Ovary (tissue), 9 donors: ENCODE results near the gene ROBO1. TPM values are rescaled to one million over a fixed set of nuclear protein-coding genes. Genes with fewer than 3 reads are reported as not detected.

Experiments used
- DNase-seq, 5 donors: peaks; one replicate each; pipeline ENCODE4 v3.0.0-alpha.2; 2019 to 2020
- H3K27ac ChIP-seq, 2 donors: fragments of 200-600 bp; one replicate each; pipeline versions ENCODE4 v1.5.1 to v1.8.0; 2019 to 2022
- H3K27me3 ChIP-seq: fragments of 200-600 bp; one replicate; pipeline ENCODE4 v1.8.0; 2022
- H3K36me3 ChIP-seq: fragments of 200-600 bp; sonication (generic); one replicate; pipeline ENCODE4 v1.5.1; 2019
- H3K4me1 ChIP-seq: one replicate; pipeline ENCODE4 v1.8.1; 2013; ENCODE audit warnings: mild to moderate bottlenecking, moderate library complexity; ENCODE audit not compliant: insufficient read depth
- H3K4me3 ChIP-seq: fragments of 200-600 bp; sonication (generic); one replicate; pipeline ENCODE4 v1.5.1; 2017
- H3K9me3 ChIP-seq, 2 donors: fragments of 200-600 bp in 1 of 2; sonication (generic) in 1 of 2; one replicate each; pipeline versions ENCODE4 v1.5.1 to v1.8.1; 2013 to 2019; ENCODE audit warnings: mild to moderate bottlenecking in 1 of 2, moderate library complexity in 1 of 2
- CTCF ChIP-seq, 3 donors: fragments of 450-650 bp in 2 of 3; fragments of 200-600 bp in 1 of 3; IDR thresholded peaks; one replicate each; pipeline versions ENCODE4 v1.5.1 to v1.8.0; 2016 to 2022; ENCODE audit warnings: antibody characterized with exemption in 3 of 3, mild to moderate bottlenecking in 1 of 3
- EP300 ChIP-seq: sonication (generic); formaldehyde crosslinking; IDR thresholded peaks from one replicate; pipeline ENCODE4 v1.6.1; 2017; ENCODE audit warnings: antibody characterized with exemption
- POLR2A ChIP-seq: fragments of 450-650 bp; IDR thresholded peaks from one replicate; pipeline ENCODE4 v1.6.1; 2017; ENCODE audit warnings: antibody characterized with exemption, mild to moderate bottlenecking, moderate library complexity
- WGBS, 3 donors: extraction: QIAGEN DNeasy Blood & Tissue Kit in 1 of 3; methylation state at CpG; one replicate each; pipeline versions ENCODE4 v1.1.5 to v1.1.7; 2013 to 2017; 5-methylcytosine and 5-hydroxymethylcytosine counted together
- intact Hi-C, 4 donors: fragments of 100-400 bp; cut with DNase I; formaldehyde crosslinking; loops; one replicate each; pipeline versions ENCODE4 v1.11.0 to v1.15.1; 2022 to 2023
- polyA plus RNA-seq, 2 donors: library from polyadenylated mRNA; stranded (reverse); fragments of 200-250 nt in 1 of 2; fragments of 350-450 nt in 1 of 2; fragmentation: Illumina TruSeq in 1 of 2; extraction: RNeasy Lipid Tissue Mini Kit (QIAGEN cat#74804) in 1 of 2; gene quantifications; one replicate each; pipeline ENCODE4 v1.2.3, GENCODE V29; 2013 to 2014
- total RNA-seq, 7 donors: library from RNA; depleted of rRNA in 2 of 7; stranded (reverse); fragments of >200 nt in 2 of 7; fragmentation: NEBNext Ultra II Directional in 3 of 7; extraction: Animal tissue kit (Norgen Biotek cat#: 25700) in 3 of 7; gene quantifications; one replicate each; pipeline versions ENCODE4 v1.1.0 to v1.2.4, GENCODE V29; 2016 to 2023
- donor health status: DM: no; HTN: no; CAD: no; lungs with moderate emphysema.
- donor health status: DM: no; HTN: no; CAD: no.
- donor health status: Bipolar disorder and iron deficiency.
- donor health status: DM: yes; HTN: yes; CAD: no.
- donor health status: DM: no; HTN: no; CAD: no.
- donor health status: DM: yes; HTN: yes; CAD: no.

ROBO1 gene
- total and polyA plus RNA-seq, 9 donors = 17.2 to 49.5 (median 29.0) TPM

- 95 to 98% (median 95%) methylated on average over 2 of the region's 2 CpGs for WGBS, 3 donors
- H3K4me3 ChIP-seq = no peak overlapping the region
- DNase-seq = no peak
- no peak overlapping the region for H3K27ac ChIP-seq
- no peaks in the 10 kb centered on the region for H3K36me3 ChIP-seq
- TF ChIP-seq POLR2A (no peak), EP300 (no peak), CTCF (IDR thresholded peaks at IDR 0.05) (no peak)
- no peaks in the 10 kb centered on the region for H3K9me3 ChIP-seq
- H3K27me3 ChIP-seq = no peaks in the 10 kb centered on the region
- no peaks in the 10 kb centered on the region for H3K4me1 ChIP-seq
- intact Hi-C loops = no loop called here
These were observed 1154.3 kb downstream of the ROBO1 start for GRCh38 chr3:78613421-78613879.

- Histone ChIP-seq H3K27me3 (no peaks in the 10 kb centered on the region), H3K36me3 (no peaks in the 10 kb centered on the region), H3K9me3 (no peaks in the 10 kb centered on the region), H3K4me1 (no peaks in the 10 kb centered on the region), H3K27ac (no peak overlapping the region), H3K4me3 (no peak overlapping the region)
- TF ChIP-seq CTCF (IDR thresholded peaks at IDR 0.05) = no peak
- no peak for TF ChIP-seq EP300
- no peak for TF ChIP-seq POLR2A
- intact Hi-C loops = no loop called here
- no peak for DNase-seq
- 94 to 98% (median 96%) methylated on average over 6 of the region's 6 CpGs for WGBS, 3 donors
These were observed 1156.5 kb downstream of the ROBO1 start for GRCh38 chr3:78611278-78611677.

- Histone ChIP-seq H3K9me3 (no peaks in the 10 kb centered on the region), H3K4me3 (no peak overlapping the region), H3K36me3 (no peaks in the 10 kb centered on the region), H3K4me1 (no peaks in the 10 kb centered on the region), H3K27ac (no peak overlapping the region), H3K27me3 (no peaks in the 10 kb centered on the region)
- intact Hi-C loops = no loop called here
- TF ChIP-seq EP300 (no peak), POLR2A (no peak), CTCF (IDR thresholded peaks at IDR 0.05) (no peak)
- WGBS, 3 donors = 58 to 81% (median 65%) methylated on average over 3 of the region's 3 CpGs
- DNase-seq = no peak
These were observed 1157.2 kb downstream of the ROBO1 start for GRCh38 chr3:78610462-78611125.

- TF ChIP-seq POLR2A (no peak), CTCF (IDR thresholded peaks at IDR 0.05) (no peak), EP300 (no peak)
- H3K27ac ChIP-seq = no peak overlapping the region
- intact Hi-C loops = no loop called here
- H3K9me3 ChIP-seq = no peaks in the 10 kb centered on the region
- no peak overlapping the region for H3K4me3 ChIP-seq
- no peaks in the 10 kb centered on the region for H3K36me3 ChIP-seq
- no peaks in the 10 kb centered on the region for H3K27me3 ChIP-seq
- no peak for DNase-seq
- WGBS, 3 donors = 96 to 98% (median 98%) methylated on average over 7 of the region's 7 CpGs
- H3K4me1 ChIP-seq = no peaks in the 10 kb centered on the region
These were observed 1161.0 kb downstream of the ROBO1 start for GRCh38 chr3:78606756-78607155.
